ENCODE results near the gene CHTF8. TPM values are rescaled to one million over a fixed set of nuclear protein-coding genes. Genes with fewer than 3 reads are reported as not detected.
A peak's percentile ranks its signal among the peaks of the same experiment; 100 is the strongest.

Gene CHTF8
- total RNA-seq, 1 donor from 2014 or later, result 86.4 TPM

- no peak overlapping the region for H3K27ac ChIP-seq (ENCODE audit: low read depth, low read length)
- no peaks in the 10 kb centered on the region for H3K27me3 Mint-ChIP-seq (ENCODE audit: low read depth, unreplicated experiment)
- no peaks in the 10 kb centered on the region for H3K27me3 ChIP-seq (ENCODE audit: insufficient read depth, low read length)
- H3K9me3 ChIP-seq (ENCODE audit: insufficient read depth, low read depth, low read length), result no peaks in the 10 kb centered on the region
- peaks cover 3% of the 10 kb centered on the region for H3K79me2 ChIP-seq (ENCODE audit: insufficient read depth, low read length)
- no peak overlapping the region for H3K4me3 Mint-ChIP-seq (ENCODE audit: unreplicated experiment)
- peaks cover 38% of the 10 kb centered on the region for H3K36me3 Mint-ChIP-seq (ENCODE audit: low read depth, unreplicated experiment)
- H3K4me1 Mint-ChIP-seq (ENCODE audit: low read depth, unreplicated experiment), result no peaks in the 10 kb centered on the region
- H3K4me1 ChIP-seq (ENCODE audit: insufficient read depth, low read length), result no peaks in the 10 kb centered on the region
- peaks cover 68% of the 10 kb centered on the region for H4K20me1 ChIP-seq (ENCODE audit: insufficient read depth, low read length)
- DNase-seq (ENCODE audit: low read depth) (no peak), FAIRE-seq (no peak)
- H3K4me3 ChIP-seq (ENCODE audit: insufficient read depth, low read depth, low read length), result no peak overlapping the region
- H2AFZ ChIP-seq (ENCODE audit: low read depth, low read length), result no peak overlapping the region
- H3K36me3 ChIP-seq (ENCODE audit: insufficient read depth, low read length), result peaks cover 11% of the 10 kb centered on the region
- H3K4me2 ChIP-seq (ENCODE audit: low read length), result no peak overlapping the region
- no peak for TF ChIP-seq EZH2 (IDR thresholded peaks at IDR 0.05; ENCODE audit: insufficient read depth, low read length)
- TF ChIP-seq CTCF (IDR thresholded peaks at IDR 0.05; ENCODE audit: insufficient read depth, low read depth, low read length), result no peak
- H3K9ac ChIP-seq (ENCODE audit: low read length), result no peak overlapping the region
- no peak overlapping the region for H3K27ac Mint-ChIP-seq (ENCODE audit: unreplicated experiment)
- H3K9me3 Mint-ChIP-seq (ENCODE audit: unreplicated experiment), result no peaks in the 10 kb centered on the region
These were observed 17.9 kb downstream of the CHTF8 start for GRCh38 chr16:69114346-69114975.

GRCh38 chr16:69113216-69113615 is 19.2 kb downstream of the CHTF8 start:
- FAIRE-seq, result no peak
- peaks cover 3% of the 10 kb centered on the region for H3K4me1 Mint-ChIP-seq (ENCODE audit: low read depth, unreplicated experiment)
- H3K27me3 ChIP-seq (ENCODE audit: insufficient read depth, low read length), result no peaks in the 10 kb centered on the region

GRCh38 chr16:69112285-69113129 is 19.9 kb downstream of the CHTF8 start:
- peaks cover 5% of the 10 kb centered on the region for H3K4me1 Mint-ChIP-seq (ENCODE audit: low read depth, unreplicated experiment)
- Histone ChIP-seq H3K4me2 (ENCODE audit: low read length) (no peak overlapping the region), H4K20me1 (ENCODE audit: insufficient read depth, low read length) (peaks cover 64% of the 10 kb centered on the region), H3K36me3 (ENCODE audit: insufficient read depth, low read length) (peaks cover 3% of the 10 kb centered on the region), H3K27ac (ENCODE audit: low read depth, low read length) (no peak overlapping the region), H3K9me3 (ENCODE audit: insufficient read depth, low read depth, low read length) (no peaks in the 10 kb centered on the region), H3K4me1 (ENCODE audit: insufficient read depth, low read length) (peaks cover 7% of the 10 kb centered on the region), H3K27me3 (ENCODE audit: insufficient read depth, low read length) (peaks cover 3% of the 10 kb centered on the region), H2AFZ (ENCODE audit: low read depth, low read length) (no peak overlapping the region), H3K4me3 (ENCODE audit: insufficient read depth, low read depth, low read length) (no peak overlapping the region), H3K9ac (ENCODE audit: low read length) (no peak overlapping the region), H3K79me2 (ENCODE audit: insufficient read depth, low read length) (no peaks in the 10 kb centered on the region)
- FAIRE-seq, result no peak
- no peak overlapping the region for H3K4me3 Mint-ChIP-seq (ENCODE audit: unreplicated experiment)
- peaks cover 8% of the 10 kb centered on the region for H3K27me3 Mint-ChIP-seq (ENCODE audit: low read depth, unreplicated experiment)
- no peak for DNase-seq (ENCODE audit: low read depth)
- H3K9me3 Mint-ChIP-seq (ENCODE audit: unreplicated experiment), result no peaks in the 10 kb centered on the region
- peak; percentile 61 for TF ChIP-seq CTCF (IDR thresholded peaks at IDR 0.05; ENCODE audit: insufficient read depth, low read depth, low read length)
- TF ChIP-seq EZH2 (IDR thresholded peaks at IDR 0.05; ENCODE audit: insufficient read depth, low read length), result no peak
- H3K27ac Mint-ChIP-seq (ENCODE audit: unreplicated experiment), result no peak overlapping the region
- H3K36me3 Mint-ChIP-seq (ENCODE audit: low read depth, unreplicated experiment), result peaks cover 30% of the 10 kb centered on the region

More at GRCh38 chr16:69113216-69113615, 19.2 kb downstream of the CHTF8 start:
- Histone ChIP-seq H2AFZ (ENCODE audit: low read depth, low read length) (no peak overlapping the region), H3K9ac (ENCODE audit: low read length) (no peak overlapping the region), H3K4me3 (ENCODE audit: insufficient read depth, low read depth, low read length) (no peak overlapping the region), H3K27ac (ENCODE audit: low read depth, low read length) (no peak overlapping the region), H3K4me1 (ENCODE audit: insufficient read depth, low read length) (peaks cover under 1% of the 10 kb centered on the region), H3K4me2 (ENCODE audit: low read length) (no peak overlapping the region), H3K36me3 (ENCODE audit: insufficient read depth, low read length) (peaks cover 7% of the 10 kb centered on the region), H4K20me1 (ENCODE audit: insufficient read depth, low read length) (peaks cover 64% of the 10 kb centered on the region), H3K9me3 (ENCODE audit: insufficient read depth, low read depth, low read length) (no peaks in the 10 kb centered on the region), H3K79me2 (ENCODE audit: insufficient read depth, low read length) (no peaks in the 10 kb centered on the region)
- Mint-ChIP-seq H3K27ac (ENCODE audit: unreplicated experiment) (no peak overlapping the region), H3K4me3 (ENCODE audit: unreplicated experiment) (no peak overlapping the region), H3K9me3 (ENCODE audit: unreplicated experiment) (no peaks in the 10 kb centered on the region), H3K36me3 (ENCODE audit: low read depth, unreplicated experiment) (peaks cover 34% of the 10 kb centered on the region), H3K27me3 (ENCODE audit: low read depth, unreplicated experiment) (peaks cover 4% of the 10 kb centered on the region)
- no peak for DNase-seq (ENCODE audit: low read depth)
- no peak for TF ChIP-seq EZH2 (IDR thresholded peaks at IDR 0.05; ENCODE audit: insufficient read depth, low read length)
